SK-N-SH treated with all-trans-retinoic acid at 6 μM for 48 hours (cell line): Measurements from ENCODE around the gene USP40.

Experiments used
- CREB5 ChIP-seq: fragments of 250-450 bp; sonication (Bioruptor Pico); IDR thresholded peaks from 2 replicates; pipeline ENCODE4 v1.5.1; 2020; ENCODE audit warnings: low read depth, mild to moderate bottlenecking, moderate library complexity
- ISL1 ChIP-seq: fragments of 250-450 bp; sonication (Bioruptor Pico); IDR thresholded peaks from 2 replicates; pipeline ENCODE4 v2.1.2; 2022; ENCODE audit warnings: mild to moderate bottlenecking, moderate library complexity
- OSR1 ChIP-seq: fragments of 250-450 bp; sonication (Bioruptor Pico); IDR thresholded peaks from 2 replicates; pipeline ENCODE4 v1.8.0; 2022; ENCODE audit warnings: moderate library complexity, mild to moderate bottlenecking, inconsistent platforms
- RARB ChIP-seq: fragments of 250-450 bp; sonication (Bioruptor Pico); IDR thresholded peaks from 2 replicates; pipeline ENCODE4 v1.8.0; 2021; ENCODE audit warnings: mild to moderate bottlenecking, moderate library complexity
- ZC3H10 ChIP-seq: fragments of 250-450 bp; sonication (Bioruptor Pico); IDR thresholded peaks from 2 replicates; pipeline ENCODE4 v1.5.1; 2021; ENCODE audit warnings: mild to moderate bottlenecking, moderate library complexity
- ZFP3 ChIP-seq: fragments of 250-450 bp; sonication (Bioruptor Pico); IDR thresholded peaks from 2 replicates; pipeline ENCODE4 v1.5.0; 2020; ENCODE audit warnings: mild to moderate bottlenecking, moderate library complexity
- ZFP30 ChIP-seq: fragments of 450-650 bp; formaldehyde crosslinking; IDR thresholded peaks from 2 replicates; pipeline ENCODE4 v1.5.0; 2022; ENCODE audit warnings: mild to moderate bottlenecking, moderate library complexity
- ZNF565 ChIP-seq: fragments of 450-650 bp; formaldehyde crosslinking; conservative IDR thresholded peaks from 2 replicates; pipeline ENCODE4 v1.5.0; 2020; ENCODE audit warnings: low read depth, mild to moderate bottlenecking, moderate library complexity
- TF ChIP-seq, protein P1 (sequence below): fragments of 250-450 bp; sonication (Bioruptor Pico); IDR thresholded peaks from 2 replicates; pipeline ENCODE4 v1.8.0; 2020; ENCODE audit warnings: mild to moderate bottlenecking, moderate library complexity, borderline replicate concordance
- TF ChIP-seq, protein P2 (sequence below): fragments of 250-450 bp; sonication (Bioruptor Pico); IDR thresholded peaks from 2 replicates; pipeline ENCODE4 v1.8.0; 2021; ENCODE audit warnings: low read depth, mild to moderate bottlenecking, moderate library complexity, borderline replicate concordance

GRCh38 chr2:233433794-233434193, 132.8 kb downstream of the USP40 start:
- no peak for TF ChIP-seq CREB5 (CRISPR knock-in tag)
- TF ChIP-seq RARB (CRISPR knock-in tag), result no peak
- no peak for TF ChIP-seq ZNF565
- no peak for TF ChIP-seq ZFP3 (CRISPR knock-in tag)
- TF ChIP-seq ZC3H10 (CRISPR knock-in tag), result no peak
- TF ChIP-seq, protein P1, sequence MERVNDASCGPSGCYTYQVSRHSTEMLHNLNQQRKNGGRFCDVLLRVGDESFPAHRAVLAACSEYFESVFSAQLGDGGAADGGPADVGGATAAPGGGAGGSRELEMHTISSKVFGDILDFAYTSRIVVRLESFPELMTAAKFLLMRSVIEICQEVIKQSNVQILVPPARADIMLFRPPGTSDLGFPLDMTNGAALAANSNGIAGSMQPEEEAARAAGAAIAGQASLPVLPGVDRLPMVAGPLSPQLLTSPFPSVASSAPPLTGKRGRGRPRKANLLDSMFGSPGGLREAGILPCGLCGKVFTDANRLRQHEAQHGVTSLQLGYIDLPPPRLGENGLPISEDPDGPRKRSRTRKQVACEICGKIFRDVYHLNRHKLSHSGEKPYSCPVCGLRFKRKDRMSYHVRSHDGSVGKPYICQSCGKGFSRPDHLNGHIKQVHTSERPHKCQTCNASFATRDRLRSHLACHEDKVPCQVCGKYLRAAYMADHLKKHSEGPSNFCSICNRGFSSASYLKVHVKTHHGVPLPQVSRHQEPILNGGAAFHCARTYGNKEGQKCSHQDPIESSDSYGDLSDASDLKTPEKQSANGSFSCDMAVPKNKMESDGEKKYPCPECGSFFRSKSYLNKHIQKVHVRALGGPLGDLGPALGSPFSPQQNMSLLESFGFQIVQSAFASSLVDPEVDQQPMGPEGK (CRISPR knock-in tag), result no peak
- TF ChIP-seq, protein P2, sequence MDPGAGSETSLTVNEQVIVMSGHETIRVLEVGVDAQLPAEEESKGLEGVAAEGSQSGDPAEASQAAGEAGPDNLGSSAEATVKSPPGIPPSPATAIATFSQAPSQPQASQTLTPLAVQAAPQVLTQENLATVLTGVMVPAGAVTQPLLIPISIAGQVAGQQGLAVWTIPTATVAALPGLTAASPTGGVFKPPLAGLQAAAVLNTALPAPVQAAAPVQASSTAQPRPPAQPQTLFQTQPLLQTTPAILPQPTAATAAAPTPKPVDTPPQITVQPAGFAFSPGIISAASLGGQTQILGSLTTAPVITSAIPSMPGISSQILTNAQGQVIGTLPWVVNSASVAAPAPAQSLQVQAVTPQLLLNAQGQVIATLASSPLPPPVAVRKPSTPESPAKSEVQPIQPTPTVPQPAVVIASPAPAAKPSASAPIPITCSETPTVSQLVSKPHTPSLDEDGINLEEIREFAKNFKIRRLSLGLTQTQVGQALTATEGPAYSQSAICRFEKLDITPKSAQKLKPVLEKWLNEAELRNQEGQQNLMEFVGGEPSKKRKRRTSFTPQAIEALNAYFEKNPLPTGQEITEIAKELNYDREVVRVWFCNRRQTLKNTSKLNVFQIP (CRISPR knock-in tag), result no peak
- TF ChIP-seq ISL1 (CRISPR knock-in tag), result no peak
- no peak for TF ChIP-seq OSR1
- no peak for TF ChIP-seq ZFP30 (CRISPR knock-in tag)
